HUDEP-2 (cell line): ENCODE data around the gene OBSCN.
A peak's percentile ranks its signal among the peaks of the same experiment; 100 is the strongest.

Source experiments
- DNase-seq, 76 experiments: peaks; one replicate each; lab custom pipeline; 2025; ENCODE audit not compliant: unreplicated experiment in 76 of 76; lab: John Stamatoyannopoulos, UW

Gene OBSCN

GRCh38 chr1:228337711-228338520 is 130.1 kb downstream of the OBSCN start:
- no peak for DNase-seq

DNA sequence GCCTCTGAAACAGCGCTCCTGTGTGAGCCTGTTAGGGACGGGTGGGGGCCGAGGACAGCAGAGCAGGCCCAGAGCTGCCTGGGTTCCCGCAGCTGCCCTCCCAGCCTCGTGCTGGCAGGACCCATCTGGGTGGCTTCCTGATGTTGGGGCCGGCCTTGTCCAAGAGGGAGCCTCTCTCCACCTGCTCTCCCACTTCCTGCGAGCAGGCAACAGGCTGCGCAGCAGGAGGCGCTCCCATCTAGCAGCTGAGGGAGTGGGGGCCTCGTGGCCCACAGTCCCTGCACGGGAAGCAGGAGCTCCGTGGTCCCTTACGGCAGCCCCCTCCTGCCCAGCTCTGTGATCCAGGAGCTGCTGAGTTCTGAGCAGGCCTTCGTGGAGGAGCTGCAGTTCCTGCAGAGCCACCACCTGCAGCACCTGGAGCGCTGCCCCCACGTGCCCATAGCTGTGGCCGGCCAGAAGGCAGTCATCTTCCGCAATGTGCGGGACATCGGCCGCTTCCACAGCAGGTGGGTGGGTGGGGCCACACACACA is 130.7 kb downstream of the OBSCN start:
- DNase-seq, result no peak

DNA sequence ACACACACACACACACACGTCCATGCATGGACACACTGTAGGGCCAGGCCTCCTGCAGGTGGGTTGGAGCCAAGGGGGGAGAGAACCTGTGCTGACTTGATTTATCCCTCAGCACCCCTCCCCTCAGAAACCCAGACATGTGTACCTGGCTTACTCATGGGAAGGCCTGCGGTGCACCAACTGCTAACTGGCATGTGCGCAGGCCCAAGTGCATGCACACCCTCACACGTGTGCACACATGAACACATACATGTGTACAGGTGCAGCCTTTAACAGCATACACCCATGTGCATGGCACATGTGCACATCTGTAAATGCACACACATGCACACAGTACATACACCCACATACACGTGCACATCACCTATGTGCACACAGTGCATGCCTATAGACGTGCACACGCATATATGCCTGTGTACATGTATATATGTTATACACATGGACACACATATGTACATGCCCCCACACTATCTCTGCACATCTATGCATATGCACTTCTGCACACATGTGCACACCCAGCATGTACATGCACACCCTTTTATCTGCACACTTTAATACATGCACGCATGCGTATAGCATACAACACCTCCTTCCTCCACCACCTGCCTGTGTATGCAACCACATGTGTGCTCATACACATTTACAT is 131.3 kb downstream of the OBSCN start:
- no peak for DNase-seq

- DNase-seq, result no peak
These were observed 132.2 kb downstream of the OBSCN start for GRCh38 chr1:228339766-228340685.

DNA sequence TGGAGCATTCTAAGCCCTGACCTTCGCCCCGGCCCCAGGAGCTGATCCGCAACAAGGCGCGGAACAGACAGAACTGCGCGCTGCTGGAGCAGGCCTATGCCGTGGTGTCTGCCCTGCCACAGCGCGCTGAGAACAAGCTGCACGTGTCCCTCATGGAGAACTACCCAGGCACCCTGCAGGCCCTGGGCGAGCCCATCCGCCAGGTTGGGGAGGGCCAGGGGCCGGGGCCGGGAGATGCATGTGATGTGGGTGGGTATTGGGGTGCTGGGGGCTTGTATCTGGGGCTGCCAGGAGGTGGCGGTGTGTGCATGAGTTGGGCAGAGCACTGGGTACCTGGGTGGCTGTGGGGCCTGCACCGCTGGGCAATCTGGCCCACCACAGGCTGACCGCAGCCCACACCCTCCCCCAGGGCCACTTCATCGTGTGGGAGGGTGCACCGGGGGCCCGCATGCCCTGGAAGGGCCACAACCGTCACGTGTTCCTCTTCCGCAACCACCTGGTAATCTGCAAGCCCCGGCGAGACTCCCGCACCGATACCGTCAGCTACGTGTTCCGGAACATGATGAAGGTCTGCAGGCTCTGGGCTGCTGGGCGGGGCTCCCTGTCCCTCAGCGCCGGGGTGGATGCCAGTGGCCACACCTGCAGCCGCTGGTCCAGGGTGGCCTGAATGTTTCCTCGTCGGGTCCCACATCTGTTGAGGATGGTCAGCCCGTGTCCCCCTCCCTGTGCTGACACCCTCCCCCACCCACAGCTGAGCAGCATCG is 133.0 kb downstream of the OBSCN start:
- peak in 10 of 76 experiments; percentile 10 to 30 (median 16) for DNase-seq

- DNase-seq, result no peak
These were observed 133.6 kb downstream of the OBSCN start for GRCh38 chr1:228341450-228341813.

DNA sequence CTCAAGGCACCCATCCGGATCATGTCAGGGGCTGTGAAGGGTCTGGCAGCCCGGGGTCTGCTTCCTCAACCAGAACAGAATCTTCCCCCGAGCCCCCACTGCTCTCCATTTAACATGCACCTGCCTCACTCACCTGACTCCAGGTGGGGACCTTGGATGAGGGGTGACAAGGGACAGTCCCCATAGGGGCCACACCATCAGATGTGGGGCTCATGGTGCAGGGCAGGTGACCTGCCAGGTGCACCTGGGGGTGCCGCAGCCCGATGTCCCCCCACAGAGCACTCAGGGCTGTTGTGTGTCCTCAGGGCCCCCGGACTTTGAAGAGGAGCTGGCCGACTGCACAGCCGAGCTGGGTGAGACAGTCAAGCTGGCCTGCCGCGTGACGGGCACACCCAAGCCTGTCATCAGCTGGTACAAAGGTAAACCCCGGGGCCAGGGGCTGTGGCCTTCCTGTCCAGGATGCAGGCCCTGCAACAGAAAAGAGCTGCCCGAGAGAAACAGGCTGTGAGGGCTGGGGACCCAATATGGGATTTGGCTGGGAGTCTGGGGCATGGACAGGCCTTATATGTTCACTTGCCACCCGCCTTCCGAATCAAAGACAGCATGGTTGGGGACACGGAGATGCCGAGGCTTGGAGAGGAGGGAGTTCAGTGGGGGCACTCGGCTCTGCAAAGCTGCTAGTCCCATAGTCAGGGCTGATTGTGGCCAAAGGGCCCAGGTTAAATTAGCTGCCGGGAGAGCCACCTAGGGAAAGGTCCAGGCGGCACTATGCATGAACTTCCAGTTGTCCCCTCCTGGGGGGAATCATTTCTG is 134.2 kb downstream of the OBSCN start:
- no peak for DNase-seq

DNA sequence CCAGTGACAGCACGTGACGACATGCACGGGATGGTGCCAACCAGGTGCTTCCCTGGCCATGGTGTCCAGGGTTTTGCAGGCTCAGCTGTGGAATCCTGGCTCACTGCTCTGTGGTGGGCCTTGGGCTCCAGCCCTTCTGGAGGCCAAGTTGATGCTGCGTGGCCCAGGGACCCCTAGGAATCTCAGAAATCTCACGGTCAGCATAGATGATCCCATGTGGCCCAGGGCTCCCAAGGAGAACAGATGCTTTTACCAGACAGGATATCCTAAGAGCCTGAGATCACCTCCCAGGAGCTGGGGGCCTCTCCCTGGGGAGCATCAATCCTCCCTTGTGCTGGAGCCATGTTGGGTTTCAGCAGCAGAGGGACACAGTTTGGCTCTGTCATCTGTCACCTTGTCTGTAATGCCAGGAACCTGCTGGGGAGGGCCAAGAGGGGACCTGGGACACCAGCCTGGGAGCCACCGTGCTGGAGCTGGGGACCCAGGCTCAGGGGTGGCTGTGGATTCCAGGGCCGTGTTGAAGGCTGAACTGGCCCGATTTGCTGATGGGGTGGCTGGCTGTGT is 134.9 kb downstream of the OBSCN start:
- no peak for DNase-seq

DNA sequence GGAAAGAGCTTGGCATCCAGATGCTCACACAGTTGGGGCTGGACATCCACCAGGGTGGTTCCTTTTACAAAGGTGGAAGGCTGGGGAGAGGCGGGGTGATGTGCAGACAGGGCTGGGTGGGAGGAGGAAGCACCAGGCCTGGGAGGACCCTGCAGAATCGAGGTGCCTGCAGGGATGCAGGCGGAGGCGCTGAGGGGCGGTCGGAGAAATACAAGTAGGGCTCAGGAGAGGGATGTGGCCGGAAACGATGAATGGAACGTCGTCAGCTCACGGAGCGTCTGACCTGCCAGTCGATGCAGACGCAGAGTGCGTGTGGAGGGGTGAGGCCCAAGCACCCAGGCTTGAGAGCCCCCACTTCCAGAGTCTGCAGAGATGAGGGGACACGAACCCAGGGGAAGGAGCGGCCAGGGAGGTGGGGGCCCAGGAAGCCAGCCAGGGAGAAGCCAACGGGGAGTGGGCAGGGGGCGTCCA is 135.4 kb downstream of the OBSCN start:
- DNase-seq, result no peak

DNA sequence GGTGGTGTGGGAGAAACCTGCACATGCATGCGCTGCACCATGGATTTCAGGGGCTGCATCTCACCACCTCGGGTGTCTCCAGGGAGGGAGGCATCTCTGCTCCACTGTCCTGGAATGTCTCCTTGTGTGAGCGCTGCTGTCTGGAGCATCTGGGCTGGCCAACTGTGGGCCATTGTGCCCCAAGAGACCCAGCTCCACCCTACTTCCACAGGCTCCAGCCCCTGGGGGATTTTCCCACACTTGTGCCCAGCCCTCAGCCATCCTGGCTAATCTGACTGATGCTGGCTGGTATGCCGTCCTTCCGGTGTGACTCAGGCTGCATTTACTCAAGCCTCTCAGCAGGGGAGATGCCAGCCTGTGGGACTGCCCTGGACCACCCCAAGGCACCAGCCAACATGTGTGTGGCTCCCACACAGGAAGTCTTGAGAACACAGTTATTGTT is 136.8 kb downstream of the OBSCN start:
- DNase-seq, result no peak

DNA sequence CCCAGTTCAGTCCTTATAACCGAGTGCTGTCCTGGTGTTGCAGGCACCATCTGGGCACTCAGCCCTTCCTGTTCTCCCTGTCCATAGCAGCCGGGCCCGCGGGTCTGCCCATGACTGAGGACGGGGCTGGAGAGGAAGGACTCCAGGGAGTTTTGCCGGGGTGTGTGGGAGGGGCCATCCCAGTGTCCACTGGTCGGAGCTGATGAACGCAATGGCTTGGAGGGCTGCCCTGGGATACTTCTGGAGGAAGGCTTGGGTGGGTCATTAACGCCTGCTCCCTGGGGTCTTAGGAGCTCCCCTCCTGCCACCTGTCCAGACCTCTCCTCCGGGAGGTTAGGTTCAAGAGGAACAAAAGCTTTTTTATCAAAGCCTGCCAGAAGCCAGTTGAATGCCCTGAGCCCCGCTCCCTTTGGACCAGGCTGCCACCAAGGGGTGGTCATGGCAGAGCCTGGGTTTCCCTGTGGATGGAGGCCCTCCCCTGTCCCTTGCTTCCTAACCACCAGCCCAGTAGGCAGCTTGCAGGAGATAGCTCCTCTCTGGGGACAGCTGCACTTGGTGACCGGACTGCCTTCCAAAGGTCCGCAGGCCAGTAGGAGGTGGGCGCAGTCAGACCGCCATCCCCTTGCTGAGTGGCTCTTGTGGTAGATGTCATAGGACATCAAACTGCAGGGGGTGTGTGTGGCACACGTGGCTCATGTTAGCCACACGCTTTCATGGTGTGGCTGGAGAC is 137.5 kb downstream of the OBSCN start:
- DNase-seq, result no peak

DNA sequence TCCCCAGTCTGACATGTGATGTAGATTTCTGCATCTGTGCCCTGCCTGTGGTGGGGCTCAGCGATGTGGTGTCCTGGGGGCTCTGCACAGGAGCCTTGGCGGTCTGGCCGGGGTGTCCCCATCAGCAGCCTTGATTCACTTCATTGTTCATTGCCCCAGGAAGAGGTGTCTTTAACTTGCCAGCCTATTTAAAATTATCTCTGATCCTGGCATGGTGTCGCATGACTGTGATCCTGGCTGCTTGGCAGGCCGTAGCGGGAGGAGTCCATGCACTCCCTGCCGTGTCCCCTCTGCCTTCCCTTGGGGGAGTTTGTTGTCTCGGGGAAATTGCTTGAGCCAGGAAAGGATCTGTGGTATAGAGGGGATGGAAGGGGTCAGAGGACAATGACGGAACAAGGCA is 138.9 kb downstream of the OBSCN start:
- DNase-seq, result no peak

GRCh38 chr1:228347181-228347580 is 139.3 kb downstream of the OBSCN start:
- DNase-seq, result no peak

DNA sequence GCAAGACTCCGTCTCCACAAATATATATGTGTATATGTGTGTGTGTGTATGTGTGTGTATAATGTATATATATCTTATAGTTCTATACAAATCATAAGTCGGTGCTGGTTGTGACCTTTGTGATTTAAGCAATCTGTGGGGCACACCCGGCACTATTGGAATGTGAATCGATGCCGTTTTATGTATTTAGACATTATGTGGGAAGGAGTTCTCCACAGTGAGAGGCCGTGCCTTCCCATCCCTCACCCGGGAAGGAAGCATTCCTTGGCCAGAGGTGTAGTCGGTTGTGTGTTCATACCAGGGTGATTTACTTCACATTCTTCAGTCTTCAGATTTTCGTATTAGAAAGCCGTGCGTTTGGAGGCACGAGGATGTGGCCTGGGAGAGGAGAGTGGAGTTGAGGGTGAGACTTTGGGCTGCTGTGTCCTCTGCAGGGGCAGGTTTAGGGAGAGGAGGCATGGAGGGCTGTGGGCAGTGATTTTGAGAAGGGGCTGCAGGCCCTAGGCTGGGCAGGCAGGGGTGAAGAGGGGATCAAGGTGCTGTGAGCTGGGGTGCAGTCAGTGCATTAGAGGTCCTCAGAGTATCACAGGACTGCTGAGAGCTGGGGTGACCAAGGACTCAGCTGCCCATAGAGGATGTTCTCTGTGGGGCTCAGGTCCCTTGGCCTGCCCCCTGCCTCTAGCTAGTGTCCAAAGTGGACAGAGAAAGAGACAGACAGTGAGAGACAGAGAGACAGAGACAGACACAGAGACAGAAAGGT is 141.0 kb downstream of the OBSCN start:
- no peak for DNase-seq

- no peak for DNase-seq
These were observed 141.9 kb downstream of the OBSCN start for GRCh38 chr1:228349701-228350171.

- DNase-seq, result no peak
These were observed 142.4 kb downstream of the OBSCN start for GRCh38 chr1:228350179-228350742.
